Forelimb muscle (tissue), 1 donor: ENCODE results near the gene NPAS3. TPM values are rescaled to one million over a fixed set of nuclear protein-coding genes. Genes with fewer than 3 reads are reported as not detected.

ENCODE experiments used
- DNase-seq: peaks from one replicate; pipeline ENCODE4 v3.0.0-alpha.2; 2013; ENCODE audit warnings: low read depth
- polyA plus RNA-seq: library from polyadenylated mRNA; unstranded; fragments of 120-200 nt; gene quantifications from one replicate; pipeline ENCODE4 v1.2.1, GENCODE V29; 2013; ENCODE audit not compliant: insufficient read length

Gene NPAS3
- polyA plus RNA-seq, 1 donor = 4.0 TPM

DNA sequence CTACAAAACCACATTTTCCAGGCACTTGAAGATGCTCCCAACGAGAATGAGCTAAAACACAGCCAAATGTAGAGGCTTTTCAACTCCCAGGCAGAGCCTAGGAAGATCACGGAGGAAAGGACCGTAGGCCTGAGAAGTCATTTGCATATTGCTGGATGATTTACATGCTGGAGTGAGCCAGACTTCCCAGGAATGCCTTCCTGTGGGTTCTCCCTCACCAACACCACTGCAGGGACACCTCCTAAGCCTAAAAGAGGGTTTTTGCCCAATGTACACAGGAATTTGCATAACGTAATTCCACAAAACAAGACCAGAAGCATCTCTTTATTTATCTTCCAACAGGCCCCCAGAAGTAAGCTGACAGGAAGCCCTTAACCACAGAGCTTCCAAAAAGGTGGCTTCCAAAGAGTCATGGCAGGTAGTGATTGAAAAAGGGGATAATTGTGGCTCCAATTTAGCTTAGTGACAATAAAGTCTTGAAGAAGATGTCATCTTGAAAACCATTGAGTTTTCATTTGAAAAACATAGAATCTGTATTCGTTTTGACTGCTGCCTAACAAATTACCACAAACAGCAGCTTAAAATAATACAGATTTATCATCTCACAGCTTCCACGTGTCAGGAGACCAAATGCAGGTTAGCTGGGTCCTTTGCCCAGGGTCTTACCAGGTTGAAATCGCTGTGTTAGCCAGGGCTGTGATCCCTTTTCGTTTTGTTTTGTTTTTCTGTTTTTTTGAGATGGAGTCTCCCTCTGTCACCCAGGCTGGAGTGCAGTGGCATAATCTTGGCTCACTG is 896.0 kb downstream of the NPAS3 start:
- no peak for DNase-seq

DNA sequence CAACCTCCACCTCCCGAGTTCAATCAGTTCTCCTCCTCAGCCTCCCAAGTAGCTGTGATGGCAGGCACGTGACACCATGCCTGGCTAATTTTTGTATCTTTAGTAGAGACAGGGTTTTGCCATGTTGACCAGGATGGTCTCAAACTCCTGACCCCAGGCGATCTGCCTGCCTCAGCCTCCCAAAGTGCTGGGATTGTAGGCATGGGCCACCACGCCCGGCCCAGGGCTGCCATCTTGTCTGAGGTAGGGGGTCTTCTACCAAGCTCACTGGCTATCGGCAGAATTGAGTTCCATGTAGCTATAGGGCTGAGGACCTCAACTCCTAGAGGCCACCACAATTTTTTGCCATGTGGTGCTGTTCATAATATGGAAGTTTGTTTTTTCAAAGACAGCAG is 896.6 kb downstream of the NPAS3 start:
- no peak for DNase-seq

DNA sequence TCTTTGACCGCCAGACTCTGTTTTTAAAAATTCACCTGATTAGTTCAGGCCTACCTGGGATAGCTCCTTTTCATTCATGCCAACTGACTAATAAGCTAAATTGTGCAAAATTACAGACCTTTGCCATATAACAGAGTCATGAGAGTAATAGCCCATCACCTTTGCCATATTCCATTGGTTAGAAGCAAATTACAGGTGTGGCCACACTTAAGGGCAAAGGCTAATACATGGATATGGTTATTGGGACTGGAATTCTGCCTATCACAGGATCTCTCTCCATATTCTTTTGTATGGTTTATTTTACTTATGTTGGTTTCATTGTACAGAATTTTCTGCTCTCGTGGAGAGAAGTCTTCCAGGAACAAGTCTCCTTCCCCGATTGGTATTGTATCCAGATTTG is 897.0 kb downstream of the NPAS3 start:
- DNase-seq = no peak

DNA sequence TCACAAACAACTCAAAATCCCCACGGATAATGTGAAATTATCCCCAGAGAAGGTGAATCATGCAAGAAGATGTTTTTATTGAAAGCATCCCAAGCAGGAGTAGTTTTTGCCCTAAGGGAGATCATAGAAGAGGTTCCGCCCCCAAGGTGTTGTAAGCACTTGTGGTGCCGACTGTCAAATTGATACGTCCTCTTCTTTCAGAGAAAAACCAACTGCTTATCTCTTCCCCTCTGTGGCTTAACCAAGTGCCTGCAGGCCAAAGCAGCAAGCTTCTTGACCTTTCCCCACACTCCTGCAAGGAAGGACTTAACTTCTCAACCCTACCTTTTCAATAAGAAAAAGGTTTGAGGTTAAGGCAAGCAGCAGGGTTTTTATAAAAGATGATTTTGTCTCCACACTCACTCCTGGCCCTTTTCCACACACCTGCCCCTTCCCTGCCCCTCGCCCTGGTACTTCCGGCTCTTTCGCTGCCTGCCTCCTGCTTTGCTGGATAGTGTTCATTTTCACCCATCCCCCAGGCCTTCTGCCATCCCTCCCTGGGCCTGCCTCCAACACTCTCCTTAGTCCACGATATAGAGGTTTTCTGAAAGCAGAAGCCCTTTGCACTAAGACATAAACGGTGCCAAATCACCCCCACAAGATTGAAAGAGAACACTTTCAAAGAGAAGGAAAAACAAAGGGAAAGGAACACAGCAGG is 897.7 kb downstream of the NPAS3 start:
- DNase-seq = no peak

DNA sequence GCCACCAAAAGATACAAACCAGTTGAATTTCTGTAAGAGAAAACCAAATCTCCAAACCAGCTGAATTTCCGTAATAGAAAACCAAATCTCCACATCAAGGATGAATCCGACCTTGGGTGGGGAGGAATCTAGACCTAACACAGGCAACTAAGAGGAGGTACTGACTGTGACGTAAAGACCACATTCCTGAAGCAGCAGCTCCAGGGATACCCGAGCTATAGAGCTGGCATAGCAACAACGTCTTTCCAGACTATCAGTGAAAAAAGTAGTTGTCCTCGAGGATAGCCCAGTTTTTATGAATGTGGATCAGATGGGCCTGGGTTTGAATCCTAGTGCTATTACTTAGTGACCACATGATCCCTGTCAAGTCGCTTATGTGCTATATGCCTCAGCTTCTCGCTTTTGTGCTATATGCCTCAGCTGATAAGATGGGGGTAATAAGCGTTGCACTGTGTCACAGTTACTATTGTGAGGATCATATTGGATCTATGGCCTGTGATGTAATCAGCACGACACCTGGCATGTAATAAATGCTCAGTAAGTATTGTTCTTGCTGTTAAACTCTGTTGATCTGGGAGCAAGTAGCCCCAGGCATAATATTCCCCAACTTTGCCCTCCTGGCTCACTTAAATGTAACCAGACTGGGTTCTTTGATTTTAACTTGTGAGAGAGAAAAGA is 898.4 kb downstream of the NPAS3 start:
- no peak for DNase-seq

DNA sequence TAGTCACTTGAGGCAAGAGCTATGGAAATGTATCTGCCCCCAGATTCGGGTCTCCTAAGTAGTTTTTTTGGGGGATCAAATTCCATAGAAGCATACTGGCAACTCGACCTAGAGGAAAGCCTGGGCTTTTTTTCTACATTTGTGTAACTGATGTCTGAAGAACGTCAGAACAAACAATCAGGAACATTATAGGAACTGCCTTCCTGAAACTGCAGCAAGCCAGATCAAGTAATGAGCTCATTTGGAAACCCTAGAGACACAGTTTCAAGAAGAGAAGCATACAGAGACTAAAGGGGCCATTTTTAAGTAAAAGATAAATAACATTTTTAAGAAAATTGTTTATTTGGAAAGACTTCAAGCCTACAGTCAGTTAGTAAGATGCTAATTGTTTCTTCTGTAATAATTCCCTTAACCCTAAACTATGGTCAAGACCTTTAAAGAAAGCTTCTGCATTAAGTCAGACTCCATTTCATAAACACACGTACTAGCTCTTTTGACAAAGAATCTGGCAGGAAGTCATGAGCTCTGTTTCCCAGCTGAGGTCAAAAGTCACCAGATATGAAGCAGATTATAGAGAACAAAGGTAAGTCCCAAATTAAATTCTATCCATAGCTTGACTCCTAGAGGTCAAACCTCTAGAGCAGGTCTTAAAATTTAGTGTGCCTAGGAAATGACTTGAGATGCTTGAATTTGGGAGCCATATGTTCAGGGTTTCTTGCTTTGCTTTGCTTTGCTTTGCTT is 899.4 kb downstream of the NPAS3 start:
- DNase-seq = no peak

DNA sequence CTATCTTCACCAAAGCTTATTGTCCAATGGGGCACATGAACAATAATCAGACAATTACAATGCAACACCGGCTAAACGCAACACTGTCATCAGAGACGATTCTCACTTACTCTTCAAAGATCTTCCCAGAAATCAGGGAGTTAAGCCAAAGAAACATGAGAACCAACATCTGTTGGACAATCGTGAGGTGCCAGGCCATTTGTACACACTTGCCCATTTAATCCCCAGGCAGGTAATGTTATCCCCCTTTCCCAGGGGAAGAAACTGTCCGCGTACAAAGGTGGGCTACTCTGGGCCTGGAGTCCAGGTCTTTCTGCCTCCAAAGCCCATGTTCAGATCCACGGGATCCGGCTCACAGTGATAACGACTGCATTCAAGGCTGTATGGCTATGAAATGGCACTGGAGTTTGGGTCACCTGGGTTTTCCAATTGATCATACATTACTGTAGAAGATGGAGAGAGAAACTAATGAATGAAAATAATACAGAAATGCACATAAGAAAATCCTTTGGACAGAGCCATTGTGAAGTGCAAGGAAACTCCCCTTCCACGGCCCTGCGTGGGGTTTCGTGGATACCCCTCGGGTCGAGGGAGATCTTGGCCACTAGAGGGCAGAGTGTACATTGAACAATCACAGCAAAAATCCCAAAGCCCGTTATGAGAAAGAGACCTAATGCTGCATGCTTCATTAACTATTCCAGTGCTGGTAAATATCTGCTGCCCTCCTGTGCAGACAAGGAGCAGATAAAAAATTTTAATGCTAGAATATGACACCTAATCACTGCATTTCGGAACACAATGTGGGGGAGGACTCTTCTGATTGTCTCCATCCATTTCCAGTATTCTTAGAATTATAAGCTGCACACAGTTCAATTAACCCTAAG is 900.8 kb downstream of the NPAS3 start:
- peak; percentile 41 for DNase-seq

DNA sequence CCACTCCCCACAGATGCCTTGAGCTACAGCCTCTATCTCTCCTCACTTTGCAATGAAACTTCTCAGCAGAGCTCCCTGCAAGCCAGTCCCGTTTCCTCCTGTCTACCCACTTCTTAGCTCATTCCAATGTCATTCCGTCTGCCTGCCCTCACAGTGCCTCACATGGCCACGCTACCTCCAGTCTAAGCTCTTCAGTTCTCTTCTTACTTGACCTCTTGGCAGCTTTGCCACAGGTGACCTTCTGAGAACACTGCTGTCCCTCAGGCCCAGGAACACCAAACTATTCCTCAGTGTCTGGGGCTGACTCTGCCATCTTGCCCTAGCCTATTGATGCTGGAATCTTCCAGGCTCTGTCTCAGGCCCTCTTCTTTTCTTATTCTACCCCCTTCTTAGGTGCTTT is 902.1 kb downstream of the NPAS3 start:
- DNase-seq = no peak

DNA sequence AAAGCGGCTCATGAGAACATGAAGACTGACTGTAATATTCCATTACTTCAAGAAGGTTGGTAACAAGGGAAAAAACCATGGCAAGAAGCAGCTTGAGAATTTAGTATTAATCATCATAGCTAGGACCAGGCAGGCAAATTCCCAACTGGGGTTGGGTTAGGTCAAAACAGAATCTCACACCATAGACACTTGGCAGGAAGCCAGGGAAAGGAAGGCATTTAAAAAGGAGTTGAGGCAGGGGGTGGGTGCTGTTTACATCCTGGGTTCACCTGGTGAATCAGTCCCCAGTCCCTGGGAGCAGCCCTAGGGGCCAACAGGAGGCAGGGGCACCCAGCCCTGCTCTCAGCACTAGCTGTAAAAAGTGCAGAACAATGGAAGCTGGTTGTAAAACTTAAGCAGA is 903.6 kb downstream of the NPAS3 start:
- DNase-seq = no peak

DNA sequence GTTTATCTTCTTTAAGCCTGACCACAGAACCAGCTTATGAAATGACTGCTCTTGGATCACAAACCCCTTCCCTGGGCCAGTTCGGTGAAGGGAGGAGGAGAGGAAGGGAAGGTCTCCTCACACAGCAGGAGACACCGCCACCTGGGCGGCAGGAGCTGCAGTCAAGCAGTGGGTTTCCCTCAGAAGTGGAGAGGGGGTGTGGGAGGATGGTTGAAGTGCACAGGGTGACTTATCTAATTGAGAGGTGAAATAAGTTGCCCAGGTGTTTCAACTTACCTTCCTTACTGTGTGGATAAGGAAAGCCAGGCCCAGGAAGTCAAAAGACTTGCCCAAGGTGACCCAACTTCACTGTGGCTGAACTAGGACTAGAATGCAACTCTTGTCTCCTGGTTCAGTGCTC is 905.4 kb downstream of the NPAS3 start:
- no peak for DNase-seq

DNA sequence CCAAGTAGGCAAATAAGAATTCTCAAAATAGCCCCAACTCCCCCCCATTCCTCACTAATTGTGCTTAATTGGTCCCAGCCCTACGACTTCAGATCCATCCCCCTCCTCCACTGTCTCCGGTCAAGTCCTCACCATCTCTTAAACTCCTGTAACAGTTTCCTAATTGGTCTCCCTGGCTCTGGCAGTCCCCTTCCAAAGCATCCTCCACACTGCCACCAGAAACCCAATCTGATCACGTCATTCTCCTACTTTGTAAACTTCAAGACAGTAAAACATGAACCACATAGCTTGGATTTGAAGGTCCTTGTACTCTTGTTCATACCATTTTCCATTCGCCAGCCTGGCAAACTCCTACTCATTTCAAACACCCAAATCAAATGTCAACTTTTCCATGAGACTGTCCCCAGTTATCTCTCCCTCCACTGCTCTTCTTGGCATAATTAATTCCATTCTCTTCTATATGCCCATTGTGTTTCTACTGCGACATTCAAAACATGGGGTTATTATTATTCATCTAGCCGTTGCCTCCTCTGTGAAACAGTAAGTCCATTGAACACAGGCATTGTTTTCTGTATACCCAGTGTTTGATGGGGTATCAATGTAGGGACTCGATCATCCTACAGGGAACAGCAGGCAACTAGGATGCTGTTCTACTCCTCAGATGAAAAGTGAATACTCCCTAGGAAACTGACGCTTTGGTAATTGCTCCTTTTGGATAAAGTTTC is 907.6 kb downstream of the NPAS3 start:
- no peak for DNase-seq

DNA sequence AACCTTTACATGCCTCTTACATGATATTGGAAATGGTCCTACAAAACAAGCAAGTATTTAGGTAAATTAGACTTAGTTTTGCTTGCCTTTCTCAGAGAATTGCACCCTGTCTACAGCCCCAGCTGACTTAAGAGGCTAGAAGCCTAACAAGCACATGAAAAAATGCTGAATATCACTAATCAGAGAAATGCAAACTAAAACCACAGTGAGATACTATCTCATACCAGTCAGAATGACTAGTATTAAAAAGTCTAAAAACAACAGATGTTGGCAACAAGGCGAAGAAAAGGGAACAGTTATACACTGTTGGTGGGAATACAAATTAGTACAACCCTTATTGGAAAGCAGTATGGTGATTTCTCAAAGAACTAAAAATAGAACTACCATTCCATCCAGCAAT is 908.4 kb downstream of the NPAS3 start:
- no peak for DNase-seq

DNA sequence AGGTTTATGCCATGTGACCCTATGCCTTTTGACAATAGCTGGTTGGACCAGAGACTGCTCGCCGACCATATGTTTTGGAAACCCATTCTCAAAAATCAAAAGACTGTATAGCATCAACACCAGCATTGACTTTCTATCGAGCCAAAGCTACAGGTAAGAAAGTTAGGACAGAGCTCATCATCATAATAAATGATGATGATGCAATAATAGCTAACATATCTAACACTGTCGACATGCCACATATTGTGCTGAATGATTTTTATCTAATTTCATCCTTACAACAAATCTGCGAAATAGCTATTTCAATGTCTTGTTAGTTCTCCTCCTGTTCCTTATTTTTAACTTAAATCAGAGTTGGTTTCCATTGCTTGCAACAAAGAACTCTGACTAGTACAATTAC is 909.3 kb downstream of the NPAS3 start:
- DNase-seq = no peak

DNA sequence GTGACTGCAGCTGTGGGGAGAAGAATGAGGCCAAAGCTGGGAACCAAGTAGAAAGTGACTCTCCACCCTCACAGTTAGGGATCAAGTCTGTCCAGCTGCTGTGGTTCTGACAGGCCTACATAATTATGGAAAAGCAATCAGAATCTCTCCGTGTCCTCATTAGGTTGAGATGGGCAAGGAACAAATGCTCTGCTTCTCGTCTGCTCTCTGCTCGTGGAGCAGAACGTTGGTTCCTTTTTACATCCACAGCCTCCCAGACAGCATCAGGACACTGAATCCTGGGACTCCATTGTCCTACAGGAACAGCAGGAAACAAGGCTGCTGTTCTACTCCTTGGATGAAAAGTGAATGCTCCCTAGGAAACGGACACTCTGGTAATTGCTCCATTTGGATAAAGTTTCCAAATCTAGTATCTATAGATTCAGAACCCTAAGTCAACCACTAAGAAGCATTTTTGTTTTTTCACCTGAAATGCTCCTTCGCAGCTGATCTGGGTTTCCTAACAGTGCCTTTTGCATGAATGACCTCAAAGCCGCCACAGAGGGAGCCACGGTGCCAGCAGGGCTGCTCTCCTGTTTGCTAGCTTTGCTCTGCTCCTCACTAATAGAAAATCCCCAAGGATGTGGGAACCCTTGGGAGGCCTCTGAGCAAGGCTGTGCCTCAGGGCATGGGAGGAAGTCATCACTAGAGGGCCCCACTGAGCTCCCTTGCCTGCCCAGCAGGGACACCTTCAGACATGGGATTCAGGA is 910.2 kb downstream of the NPAS3 start:
- DNase-seq = no peak

DNA sequence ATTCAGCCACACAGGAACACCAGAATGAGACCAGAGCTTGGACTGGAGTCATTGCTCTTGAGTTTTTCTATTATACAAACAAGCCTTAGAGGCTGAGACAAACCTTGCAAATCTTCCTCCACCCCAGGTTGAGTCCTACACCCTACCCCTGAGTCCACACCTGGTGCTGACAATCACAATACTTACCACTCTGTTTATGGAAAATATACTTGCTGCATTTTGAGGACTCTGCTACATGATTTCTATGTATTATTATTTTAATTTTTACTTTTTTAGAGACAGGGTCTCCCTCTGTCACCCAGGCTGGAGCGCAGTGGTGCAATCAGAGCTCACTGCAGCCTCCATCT is 910.7 kb downstream of the NPAS3 start:
- no peak for DNase-seq

DNA sequence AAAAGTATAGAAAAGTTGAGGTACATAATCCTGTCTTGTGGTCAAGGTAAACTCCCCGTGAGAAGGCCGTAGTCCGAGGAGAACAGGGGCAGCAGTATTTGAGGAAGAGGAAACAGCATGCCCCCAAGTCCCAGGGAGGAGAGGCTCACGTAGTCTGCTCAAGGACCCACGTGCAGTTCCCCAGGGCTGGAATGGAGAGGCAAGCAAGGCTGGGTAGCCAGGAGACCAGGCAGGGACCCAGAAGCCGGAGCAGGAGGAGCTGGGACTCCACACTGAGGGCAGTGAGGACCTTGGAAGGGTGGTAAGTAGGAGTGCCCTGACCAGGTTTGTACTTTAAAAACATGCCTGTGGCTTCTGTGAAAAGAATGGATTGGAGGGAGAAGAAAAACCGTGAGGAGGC is 912.1 kb downstream of the NPAS3 start:
- no peak for DNase-seq

DNA sequence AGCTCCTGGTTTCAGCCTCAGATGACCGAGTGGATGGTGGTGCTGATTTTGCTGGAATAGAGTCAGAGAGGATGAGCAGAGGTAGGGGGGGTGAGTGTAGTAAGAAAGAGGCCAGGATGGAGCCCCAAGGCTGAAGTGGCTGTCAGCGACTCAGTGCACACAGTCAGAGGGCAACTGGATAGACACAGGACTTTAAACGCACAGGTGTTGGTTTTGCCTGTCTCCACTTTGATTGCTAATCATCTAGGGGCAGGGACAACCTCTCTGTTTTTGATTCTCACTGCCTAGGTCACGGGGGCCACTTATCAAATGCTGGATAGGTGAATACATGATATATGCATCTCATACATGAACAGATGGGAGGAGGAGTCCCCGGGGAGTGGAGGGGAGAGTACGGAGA is 912.7 kb downstream of the NPAS3 start:
- no peak for DNase-seq

DNA sequence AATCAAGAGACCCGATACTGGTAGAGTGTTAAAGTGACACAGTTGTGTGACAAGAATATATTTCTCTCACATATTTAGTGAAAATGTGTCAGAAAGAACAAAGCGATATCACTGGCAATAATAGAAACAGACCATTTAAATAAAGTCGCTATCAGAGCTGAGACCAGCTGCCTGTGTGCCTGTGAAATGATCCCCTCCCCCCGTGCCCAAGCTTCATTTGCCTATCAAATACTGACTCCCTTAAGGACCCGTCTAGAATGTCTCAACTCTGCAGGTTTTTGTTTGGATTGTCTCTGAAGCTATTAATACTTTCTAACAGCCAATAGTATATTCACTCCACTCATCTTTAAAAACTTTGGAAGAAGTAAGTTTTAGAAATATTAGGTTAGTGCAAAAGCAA is 913.3 kb downstream of the NPAS3 start:
- no peak for DNase-seq
